ENCODE results near the gene MTPN.

Gene MTPN

GRCh38 chr7:135994466-135995205 lies 17.5 kb upstream of the MTPN start:
- Histone ChIP-seq H3K4me2 (ENCODE audit: low read length) (peak overlapping the region; percentile 30; the same call in 1 of the 2 replicates), H3K79me2 (ENCODE audit: low read length) (no peaks in the 10 kb centered on the region), H3K9me3 (ENCODE audit: insufficient read depth, low read length) (no peaks in the 10 kb centered on the region), H2AFZ (ENCODE audit: low read depth, low read length) (no peak overlapping the region), H3K4me3 (ENCODE audit: low read length) (no peak overlapping the region), H3K9ac (ENCODE audit: low read length) (no peak overlapping the region), H3K36me3 (replicated peaks; ENCODE audit: low read depth, low read length) (no peaks in the 10 kb centered on the region), H4K20me1 (ENCODE audit: insufficient read depth, low read length) (no peaks in the 10 kb centered on the region), H3K4me1 (ENCODE audit: low read length) (peaks cover 24% of the 10 kb centered on the region), H3K27ac (ENCODE audit: low read length) (no peak overlapping the region), H3K27me3 (ENCODE audit: low read depth, low read length) (no peaks in the 10 kb centered on the region; the same call in 1 of the 2 replicates)
- TF ChIP-seq EZH2phosphoT487 (IDR thresholded peaks at IDR 0.05; ENCODE audit: low read depth) (no peak), CTCF (IDR thresholded peaks at IDR 0.05; ENCODE audit: low read depth, low read length) (no peak)

- Histone ChIP-seq H3K27me3 (ENCODE audit: low read depth, low read length) (no peaks in the 10 kb centered on the region; the same call in 1 of the 2 replicates), H3K9me3 (ENCODE audit: insufficient read depth, low read length) (no peaks in the 10 kb centered on the region), H3K4me2 (ENCODE audit: low read length) (no peak overlapping the region), H3K4me3 (ENCODE audit: low read length) (no peak overlapping the region), H3K27ac (ENCODE audit: low read length) (no peak overlapping the region), H4K20me1 (ENCODE audit: insufficient read depth, low read length) (no peaks in the 10 kb centered on the region), H3K79me2 (ENCODE audit: low read length) (no peaks in the 10 kb centered on the region), H3K4me1 (ENCODE audit: low read length) (peaks cover 24% of the 10 kb centered on the region), H3K9ac (ENCODE audit: low read length) (no peak overlapping the region), H2AFZ (ENCODE audit: low read depth, low read length) (no peak overlapping the region), H3K36me3 (replicated peaks; ENCODE audit: low read depth, low read length) (no peaks in the 10 kb centered on the region)
- no peak for TF ChIP-seq CTCF (IDR thresholded peaks at IDR 0.05; ENCODE audit: low read depth, low read length)
- TF ChIP-seq EZH2phosphoT487 (IDR thresholded peaks at IDR 0.05; ENCODE audit: low read depth) = no peak
Measured at GRCh38 chr7:135993950-135994349, 16.8 kb upstream of the MTPN start.

GRCh38 chr7:135991906-135992305 lies 14.7 kb upstream of the MTPN start:
- Histone ChIP-seq H3K27ac (ENCODE audit: low read length) (no peak overlapping the region), H3K4me2 (ENCODE audit: low read length) (no peak overlapping the region), H2AFZ (ENCODE audit: low read depth, low read length) (no peak overlapping the region), H3K36me3 (replicated peaks; ENCODE audit: low read depth, low read length) (no peaks in the 10 kb centered on the region), H3K4me1 (ENCODE audit: low read length) (peaks cover 21% of the 10 kb centered on the region), H3K27me3 (ENCODE audit: low read depth, low read length) (no peaks in the 10 kb centered on the region), H3K9me3 (ENCODE audit: insufficient read depth, low read length) (no peaks in the 10 kb centered on the region), H3K4me3 (ENCODE audit: low read length) (no peak overlapping the region), H4K20me1 (ENCODE audit: insufficient read depth, low read length) (no peaks in the 10 kb centered on the region), H3K9ac (ENCODE audit: low read length) (no peak overlapping the region), H3K79me2 (ENCODE audit: low read length) (no peaks in the 10 kb centered on the region)
- TF ChIP-seq EZH2phosphoT487 (IDR thresholded peaks at IDR 0.05; ENCODE audit: low read depth) (no peak), CTCF (IDR thresholded peaks at IDR 0.05; ENCODE audit: low read depth, low read length) (no peak)

GRCh38 chr7:135991322-135991721 lies 14.2 kb upstream of the MTPN start:
- Histone ChIP-seq H4K20me1 (ENCODE audit: insufficient read depth, low read length) (no peaks in the 10 kb centered on the region), H3K27ac (ENCODE audit: low read length) (no peak overlapping the region), H3K4me3 (ENCODE audit: low read length) (no peak overlapping the region), H3K36me3 (replicated peaks; ENCODE audit: low read depth, low read length) (no peaks in the 10 kb centered on the region), H2AFZ (ENCODE audit: low read depth, low read length) (no peak overlapping the region), H3K9ac (ENCODE audit: low read length) (no peak overlapping the region), H3K9me3 (ENCODE audit: insufficient read depth, low read length) (no peaks in the 10 kb centered on the region), H3K27me3 (ENCODE audit: low read depth, low read length) (no peaks in the 10 kb centered on the region), H3K4me2 (ENCODE audit: low read length) (no peak overlapping the region), H3K79me2 (ENCODE audit: low read length) (no peaks in the 10 kb centered on the region), H3K4me1 (ENCODE audit: low read length) (peaks cover 21% of the 10 kb centered on the region)
- no peak for TF ChIP-seq CTCF (IDR thresholded peaks at IDR 0.05; ENCODE audit: low read depth, low read length)
- no peak for TF ChIP-seq EZH2phosphoT487 (IDR thresholded peaks at IDR 0.05; ENCODE audit: low read depth)

All from OCI-LY3 (cell line).